ENCODE results near the gene SH3BGRL3.

SH3BGRL3 gene

DNA sequence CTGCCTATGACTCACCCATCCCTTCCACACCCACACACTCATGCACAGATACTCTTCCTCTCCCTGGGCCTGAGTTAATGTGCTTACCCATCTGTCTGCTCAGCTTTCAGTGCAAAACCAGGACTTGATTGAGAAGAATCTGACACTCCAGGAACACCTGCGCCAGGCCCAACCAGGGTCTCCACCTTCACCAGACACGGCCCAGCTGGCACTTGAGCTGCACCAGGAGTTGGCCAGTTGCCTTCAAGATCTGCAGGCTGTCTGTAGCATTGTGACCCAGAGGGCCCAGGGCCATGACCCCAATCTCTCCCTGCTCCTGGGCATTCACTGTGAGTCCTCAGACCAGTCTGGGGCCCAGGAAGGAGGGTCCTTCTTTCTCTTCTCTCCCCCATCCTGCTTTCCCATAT lies 3.5 kb upstream of the SH3BGRL3 start:
- Histone ChIP-seq H3K36me3 (ENCODE audit: control insufficient read depth, low read length) (peaks cover 73% of the 10 kb centered on the region), H4K20me1 (ENCODE audit: control insufficient read depth, insufficient read depth, low read depth, low read length) (peaks cover 2% of the 10 kb centered on the region; the same call in 1 of the 2 replicates), H3K9me3 (ENCODE audit: control insufficient read depth, insufficient read depth, low read length) (no peaks in the 10 kb centered on the region), H3K4me3 (ENCODE audit: low read length) (no peak overlapping the region), H3F3A (ENCODE audit: control insufficient read depth, insufficient read depth) (peaks cover 18% of the 10 kb centered on the region), H3K9me2 (replicated peaks; ENCODE audit: control insufficient read depth, low read length) (no peaks in the 10 kb centered on the region), H3K27me3 (ENCODE audit: control insufficient read depth, low read length) (no peaks in the 10 kb centered on the region), H3K4me1 (ENCODE audit: control insufficient read depth, low read length) (peaks cover 37% of the 10 kb centered on the region), H3K4me2 (ENCODE audit: low read length) (no peak overlapping the region), H3K79me2 (ENCODE audit: control insufficient read depth, low read length) (peaks cover 8% of the 10 kb centered on the region; the same call in 1 of the 2 replicates), H3K27ac (ENCODE audit: low read depth, low read length) (no peak overlapping the region)
- TF ChIP-seq, protein P1, sequence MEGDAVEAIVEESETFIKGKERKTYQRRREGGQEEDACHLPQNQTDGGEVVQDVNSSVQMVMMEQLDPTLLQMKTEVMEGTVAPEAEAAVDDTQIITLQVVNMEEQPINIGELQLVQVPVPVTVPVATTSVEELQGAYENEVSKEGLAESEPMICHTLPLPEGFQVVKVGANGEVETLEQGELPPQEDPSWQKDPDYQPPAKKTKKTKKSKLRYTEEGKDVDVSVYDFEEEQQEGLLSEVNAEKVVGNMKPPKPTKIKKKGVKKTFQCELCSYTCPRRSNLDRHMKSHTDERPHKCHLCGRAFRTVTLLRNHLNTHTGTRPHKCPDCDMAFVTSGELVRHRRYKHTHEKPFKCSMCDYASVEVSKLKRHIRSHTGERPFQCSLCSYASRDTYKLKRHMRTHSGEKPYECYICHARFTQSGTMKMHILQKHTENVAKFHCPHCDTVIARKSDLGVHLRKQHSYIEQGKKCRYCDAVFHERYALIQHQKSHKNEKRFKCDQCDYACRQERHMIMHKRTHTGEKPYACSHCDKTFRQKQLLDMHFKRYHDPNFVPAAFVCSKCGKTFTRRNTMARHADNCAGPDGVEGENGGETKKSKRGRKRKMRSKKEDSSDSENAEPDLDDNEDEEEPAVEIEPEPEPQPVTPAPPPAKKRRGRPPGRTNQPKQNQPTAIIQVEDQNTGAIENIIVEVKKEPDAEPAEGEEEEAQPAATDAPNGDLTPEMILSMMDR (IDR thresholded peaks at IDR 0.05; ENCODE audit: low read depth, low read length, poor library complexity, severe bottlenecking): no peak
- no peak for TF ChIP-seq EZH2phosphoT487 (IDR thresholded peaks at IDR 0.05; ENCODE audit: borderline replicate concordance, low read length)

DNA sequence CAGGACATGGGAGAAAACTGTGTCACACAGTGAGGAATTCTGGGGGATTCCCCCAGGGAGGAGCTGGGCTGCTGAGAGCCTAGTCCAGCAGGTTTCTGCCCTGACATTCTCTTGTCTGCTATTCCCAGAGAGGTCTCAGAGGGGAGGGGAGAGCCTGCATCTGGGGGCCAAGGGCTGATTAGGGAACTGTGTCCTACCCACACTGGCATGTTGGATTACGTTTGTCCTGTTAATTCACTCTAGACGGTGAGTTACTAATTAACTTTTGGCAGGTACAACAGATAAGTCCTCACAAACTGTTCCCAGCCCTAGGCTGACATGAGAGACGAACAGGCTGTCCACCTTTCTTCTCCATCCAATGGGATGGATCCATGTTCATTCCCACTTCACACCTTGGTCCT lies 2.6 kb upstream of the SH3BGRL3 start:
- Histone ChIP-seq H3K36me3 (ENCODE audit: control insufficient read depth, low read length) (peaks cover 66% of the 10 kb centered on the region), H3K4me1 (ENCODE audit: control insufficient read depth, low read length) (peaks cover 37% of the 10 kb centered on the region), H3K4me3 (ENCODE audit: low read length) (no peak overlapping the region), H3K27me3 (ENCODE audit: control insufficient read depth, low read length) (no peaks in the 10 kb centered on the region), H3K9me3 (ENCODE audit: control insufficient read depth, insufficient read depth, low read length) (no peaks in the 10 kb centered on the region), H3K27ac (ENCODE audit: low read depth, low read length) (no peak overlapping the region), H3K4me2 (ENCODE audit: low read length) (no peak overlapping the region), H3K9me2 (replicated peaks; ENCODE audit: control insufficient read depth, low read length) (no peaks in the 10 kb centered on the region), H3K79me2 (ENCODE audit: control insufficient read depth, low read length) (peaks cover 8% of the 10 kb centered on the region; the same call in 1 of the 2 replicates), H3F3A (ENCODE audit: control insufficient read depth, insufficient read depth) (peaks cover 18% of the 10 kb centered on the region), H4K20me1 (ENCODE audit: control insufficient read depth, insufficient read depth, low read depth, low read length) (peaks cover 2% of the 10 kb centered on the region; the same call in 1 of the 2 replicates)
- no peak for TF ChIP-seq EZH2phosphoT487 (IDR thresholded peaks at IDR 0.05; ENCODE audit: borderline replicate concordance, low read length)
- TF ChIP-seq, protein P1 (IDR thresholded peaks at IDR 0.05; ENCODE audit: low read depth, low read length, poor library complexity, severe bottlenecking): no peak

DNA sequence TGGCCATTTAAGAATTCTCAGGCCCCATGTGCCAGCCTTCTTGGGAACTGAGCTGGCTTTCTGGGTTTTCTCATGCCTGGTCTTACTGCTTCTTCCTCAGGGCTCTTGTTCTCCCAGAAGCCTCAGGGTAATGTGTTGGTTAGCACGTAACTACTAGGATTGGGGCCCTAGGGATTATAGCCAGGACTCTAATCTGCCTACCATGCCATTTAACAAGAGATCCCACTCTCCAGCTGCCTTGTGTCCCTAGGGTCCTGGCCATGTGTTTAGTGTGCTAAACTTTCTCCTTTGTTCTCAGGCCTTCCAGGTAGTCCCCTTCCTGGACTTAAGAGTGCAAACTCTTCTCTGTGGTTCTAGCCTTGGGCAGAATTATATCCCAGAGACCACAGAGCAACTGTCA lies 2.2 kb upstream of the SH3BGRL3 start:
- no peak for TF ChIP-seq EZH2phosphoT487 (IDR thresholded peaks at IDR 0.05; ENCODE audit: borderline replicate concordance, low read length)
- TF ChIP-seq, protein P1 (IDR thresholded peaks at IDR 0.05; ENCODE audit: low read depth, low read length, poor library complexity, severe bottlenecking): no peak
- H3K79me2 ChIP-seq (ENCODE audit: control insufficient read depth, low read length): peaks cover 8% of the 10 kb centered on the region; the same call in 1 of the 2 replicates
- no peak overlapping the region for H3K4me2 ChIP-seq (ENCODE audit: low read length)
- no peak overlapping the region for H3K4me3 ChIP-seq (ENCODE audit: low read length)
- H3K36me3 ChIP-seq (ENCODE audit: control insufficient read depth, low read length): peaks cover 65% of the 10 kb centered on the region
- no peaks in the 10 kb centered on the region for H3K27me3 ChIP-seq (ENCODE audit: control insufficient read depth, low read length)
- H4K20me1 ChIP-seq (ENCODE audit: control insufficient read depth, insufficient read depth, low read depth, low read length): peaks cover 2% of the 10 kb centered on the region; the same call in 1 of the 2 replicates
- no peaks in the 10 kb centered on the region for H3K9me2 ChIP-seq (replicated peaks; ENCODE audit: control insufficient read depth, low read length)
- peaks cover 18% of the 10 kb centered on the region for H3F3A ChIP-seq (ENCODE audit: control insufficient read depth, insufficient read depth)
- H3K27ac ChIP-seq (ENCODE audit: low read depth, low read length): no peak overlapping the region
- no peaks in the 10 kb centered on the region for H3K9me3 ChIP-seq (ENCODE audit: control insufficient read depth, insufficient read depth, low read length)
- H3K4me1 ChIP-seq (ENCODE audit: control insufficient read depth, low read length): peaks cover 37% of the 10 kb centered on the region
